K562 (cell line): ENCODE data around the gene TGFB2. TPM values are rescaled to one million over a fixed set of nuclear protein-coding genes. Genes with fewer than 3 reads are reported as not detected.

Experiments used
- ARID2 ChIP-seq: fragments of 450-650 bp; IDR thresholded peaks from 2 replicates; pipeline ENCODE4 v1.6.1; 2017; ENCODE audit warnings: antibody characterized with exemption, mild to moderate bottlenecking
- ELF4 ChIP-seq: fragments of 450-650 bp; formaldehyde crosslinking; IDR thresholded peaks from 2 replicates; pipeline ENCODE4 v1.4.0; 2022; ENCODE audit warnings: missing genetic modification characterization
- FUS ChIP-seq: fragments of 200-400 bp; formaldehyde crosslinking; optimal IDR thresholded peaks from 2 replicates; pipeline ENCODE3; 2017; ENCODE audit warnings: low read depth, low read length
- GABPB2 ChIP-seq: fragments of 250-450 bp; sonication (Bioruptor Pico); conservative IDR thresholded peaks from 2 replicates; pipeline ENCODE4 v1.5.1; 2021; ENCODE audit warnings: mild to moderate bottlenecking
- GATAD2A ChIP-seq: fragments of 450-650 bp; IDR thresholded peaks from 2 replicates; pipeline ENCODE4 v1.6.1; 2017
- HIVEP1 ChIP-seq: fragments of 250-450 bp; sonication (Bioruptor Pico); IDR thresholded peaks from 2 replicates; pipeline ENCODE4 v1.4.0; 2020; ENCODE audit warnings: mild to moderate bottlenecking
- KLF13 ChIP-seq: fragments of 450-650 bp; IDR thresholded peaks from 2 replicates; pipeline ENCODE4 v1.6.1; 2016; ENCODE audit warnings: missing genetic modification characterization, low read depth, mild to moderate bottlenecking, missing compliant biosample characterization, moderate library complexity, borderline replicate concordance
- NFATC3 ChIP-seq: fragments of 450-650 bp; IDR thresholded peaks from 2 replicates; pipeline ENCODE4 v1.6.1; 2017; ENCODE audit warnings: mild to moderate bottlenecking
- PHTF2 ChIP-seq: fragments of 250-450 bp; sonication (Bioruptor Pico); IDR thresholded peaks from 2 replicates; pipeline ENCODE4 v1.5.0; 2021; ENCODE audit warnings: mild to moderate bottlenecking
- SETDB1 ChIP-seq: IDR thresholded peaks from one replicate; pipeline ENCODE4 v1.6.1; 2012; ENCODE audit warnings: low read length, control low read depth, inconsistent platforms
- SMAD2 ChIP-seq: fragments of 150-350 bp; IDR thresholded peaks from 2 replicates; pipeline ENCODE4 v1.6.1; 2014; ENCODE audit warnings: low read depth, mild to moderate bottlenecking, low read length
- SRSF9 ChIP-seq: fragments of 200-400 bp; formaldehyde crosslinking; IDR thresholded peaks from 2 replicates; pipeline ENCODE4 v1.6.1; 2017; ENCODE audit warnings: low read depth, low read length, borderline replicate concordance
- TCF7 ChIP-seq: sonication (generic); IDR thresholded peaks from 2 replicates; pipeline ENCODE4 v1.6.1; 2016; ENCODE audit warnings: antibody characterized with exemption, borderline replicate concordance
- TEAD4 ChIP-seq, 2 experiments: sonication (generic) in 1 of 2; formaldehyde crosslinking in 1 of 2; IDR thresholded peaks; 2 replicates each; pipeline versions ENCODE4 v1.6.1 to v1.8.0; 2012 to 2022; ENCODE audit warnings: borderline replicate concordance in 1 of 2, inconsistent platforms in 1 of 2, low read length in 1 of 2, mild to moderate bottlenecking in 1 of 2, missing genetic modification reagents in 1 of 2
- ZBTB1 ChIP-seq: sonication (generic); formaldehyde crosslinking; IDR thresholded peaks from 2 replicates; pipeline ENCODE4 v1.8.1; 2023; ENCODE audit warnings: missing genetic modification reagents, low read depth, mild to moderate bottlenecking, borderline replicate concordance
- ZNF217 ChIP-seq: sonication (generic); formaldehyde crosslinking; IDR thresholded peaks from 2 replicates; pipeline ENCODE4 v1.8.0; 2022; ENCODE audit warnings: mild to moderate bottlenecking, missing genetic modification reagents
- ZNF224 ChIP-seq: sonication (generic); formaldehyde crosslinking; IDR thresholded peaks from 2 replicates; pipeline ENCODE4 v1.8.0; 2022; ENCODE audit warnings: mild to moderate bottlenecking, missing genetic modification reagents
- ZNF24 ChIP-seq: fragments of 450-650 bp; IDR thresholded peaks from 2 replicates; pipeline ENCODE4 v1.6.1; 2016
- ZNF408 ChIP-seq: fragments of 250-450 bp; sonication (Bioruptor Pico); IDR thresholded peaks from 2 replicates; pipeline ENCODE4 v1.4.0; 2020; ENCODE audit warnings: low read depth, mild to moderate bottlenecking, moderate library complexity
- ZNF644 ChIP-seq: fragments of 200-800 bp; sonication (Bioruptor generic); IDR thresholded peaks from 2 replicates; pipeline ENCODE4 v1.6.1; 2016; ENCODE audit warnings: low read depth, missing genetic modification characterization, missing compliant biosample characterization
- ZNF717 ChIP-seq: fragments of 250-450 bp; sonication (Bioruptor Pico); IDR thresholded peaks from 2 replicates; pipeline ENCODE4 v1.5.0; 2021
- polyA plus RNA-seq, 8 experiments: library from polyadenylated mRNA; depleted of rRNA in 4 of 8; stranded (reverse) in 5 of 8; unstranded in 3 of 8; fragments of >200 nt; fragmentation: Nextera tagmentation in 2 of 8; fragmentation: Illumina TruSeq in 1 of 8; extraction: Ambion mirVana in 2 of 8; extraction: Trizol in 1 of 8; gene quantifications; 2 replicates each; pipeline versions ENCODE4 v1.2.1 to v1.2.3, GENCODE V29; 2011 to 2014; ENCODE audit warnings: inconsistent platforms in 1 of 8, missing spikeins in 1 of 8
- total RNA-seq, 7 experiments: library from RNA; depleted of rRNA in 6 of 7; stranded (reverse); fragments of >200 nt in 6 of 7; fragmentation: Illumina TruSeq in 2 of 7; extraction: Trizol in 2 of 7; gene quantifications; 2 replicates each; pipeline versions ENCODE4 v1.2.1 to v1.2.3, GENCODE V29; 2011 to 2021; ENCODE audit warnings: low replicate concordance in 1 of 7
- TF ChIP-seq, protein P1 (sequence below), 2 experiments: fragments of 450-650 bp in 1 of 2; sonication (generic) in 1 of 2; formaldehyde crosslinking in 1 of 2; IDR thresholded peaks in 1 of 2; conservative IDR thresholded peaks in 1 of 2; 2 replicates each; pipeline versions ENCODE4 v1.6.1 to v1.8.1; 2016 to 2023; ENCODE audit warnings: mild to moderate bottlenecking in 2 of 2, moderate library complexity in 2 of 2, inconsistent platforms in 1 of 2, missing genetic modification reagents in 1 of 2
- TF ChIP-seq, protein P2 (sequence below): fragments of 250-450 bp; sonication (Bioruptor Pico); IDR thresholded peaks from 2 replicates; pipeline ENCODE4 v1.8.0; 2021; ENCODE audit warnings: moderate library complexity, mild to moderate bottlenecking, inconsistent platforms
- TF ChIP-seq, protein P3 (sequence below): fragments of 250-450 bp; sonication (Bioruptor Pico); IDR thresholded peaks from 2 replicates; pipeline ENCODE4 v1.8.0; 2022; ENCODE audit warnings: moderate library complexity, mild to moderate bottlenecking, inconsistent platforms
- TF ChIP-seq, protein P4 (sequence below): fragments of 250-450 bp; sonication (Bioruptor Pico); IDR thresholded peaks from 2 replicates; pipeline ENCODE4 v1.4.0; 2020; ENCODE audit warnings: mild to moderate bottlenecking, moderate library complexity

TGFB2 gene
- total and polyA plus RNA-seq, 9 of the 15 experiments (the other 6 are each of a cell fraction or from before 2014, with no cell fraction given): 0.03 to 0.41 (median 0.11) TPM; not detected in 3

DNA sequence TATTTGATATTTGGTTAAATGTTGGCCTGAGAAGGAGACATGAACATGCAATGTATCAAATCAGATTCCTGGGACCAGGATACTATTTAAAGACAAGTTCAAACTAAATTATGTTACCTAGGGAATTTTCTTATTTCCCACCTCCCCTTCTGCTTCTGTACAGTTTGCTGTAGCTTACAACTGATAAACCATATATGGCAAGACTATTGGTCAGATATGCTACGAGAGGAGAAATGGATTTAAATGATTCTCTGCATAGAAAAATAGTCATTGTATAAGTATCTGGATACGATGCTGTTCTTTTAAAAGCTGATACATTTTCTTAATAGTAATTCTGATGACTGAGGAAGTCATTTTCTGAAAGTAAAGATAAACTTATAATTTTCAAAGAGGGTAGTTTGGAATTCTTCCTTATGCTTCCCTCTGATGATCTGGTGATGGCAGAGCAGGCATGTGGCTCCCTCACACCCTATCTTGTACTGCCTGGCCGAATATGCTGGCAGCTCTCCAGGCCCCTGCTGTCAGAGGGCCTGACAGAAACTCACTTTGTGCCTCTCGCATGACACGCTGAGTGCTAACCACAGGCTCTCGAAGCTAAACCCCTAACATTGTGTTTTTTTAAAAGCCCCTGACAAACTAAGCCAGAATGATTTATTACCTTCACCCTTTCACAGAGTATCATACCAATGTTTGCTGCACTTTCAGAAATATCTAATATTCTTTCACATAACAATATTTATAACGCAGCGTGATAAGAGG lies 40.7 kb upstream of the TGFB2 start (continued):
- TF ChIP-seq HIVEP1: no peak
- no peak for TF ChIP-seq SRSF9
- TF ChIP-seq, protein P1, sequence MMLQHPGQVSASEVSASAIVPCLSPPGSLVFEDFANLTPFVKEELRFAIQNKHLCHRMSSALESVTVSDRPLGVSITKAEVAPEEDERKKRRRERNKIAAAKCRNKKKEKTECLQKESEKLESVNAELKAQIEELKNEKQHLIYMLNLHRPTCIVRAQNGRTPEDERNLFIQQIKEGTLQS (IDR thresholded peaks at IDR 0.05): no peak; the same call in 1 of the 2 replicates
- TF ChIP-seq, protein P1 (CRISPR knock-in tag; conservative IDR thresholded peaks at IDR 0.05): peak; percentile 76; the same call in 1 of the 2 replicates
- TF ChIP-seq FUS: no peak
- TF ChIP-seq ZNF644: 0 out of 2 replicates have a peak, but pooled peaks have one; percentile 73
- no peak for TF ChIP-seq ZNF217
- TF ChIP-seq ZNF24: no peak
- TF ChIP-seq ARID2: no peak
- no peak for TF ChIP-seq ZBTB1 (CRISPR knock-in tag)
- TF ChIP-seq, protein P2, sequence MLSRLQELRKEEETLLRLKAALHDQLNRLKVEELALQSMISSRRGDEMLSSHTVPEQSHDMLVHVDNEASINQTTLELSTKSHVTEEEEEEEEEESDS (CRISPR knock-in tag): no peak
- TF ChIP-seq TEAD4 (IDR thresholded peaks at IDR 0.05; ENCODE audit: low read length): peak; percentile 96
- TF ChIP-seq TEAD4 (CRISPR knock-in tag; IDR thresholded peaks at IDR 0.05; ENCODE audit: borderline replicate concordance): no peak
- no peak for TF ChIP-seq SETDB1
- no peak for TF ChIP-seq ZNF224 (CRISPR knock-in tag)
- TF ChIP-seq ZNF717: no peak
- no peak for TF ChIP-seq TCF7
- TF ChIP-seq GATAD2A: no peak
- no peak for TF ChIP-seq PHTF2
- TF ChIP-seq GABPB2: no peak
- TF ChIP-seq ZNF408 (CRISPR knock-in tag): no peak
- TF ChIP-seq, protein P3, sequence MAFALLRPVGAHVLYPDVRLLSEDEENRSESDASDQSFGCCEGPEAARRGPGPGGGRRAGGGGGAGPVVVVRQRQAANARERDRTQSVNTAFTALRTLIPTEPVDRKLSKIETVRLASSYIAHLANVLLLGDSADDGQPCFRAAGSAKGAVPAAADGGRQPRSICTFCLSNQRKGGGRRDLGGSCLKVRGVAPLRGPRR: peak; percentile 78; the same call in 1 of the 2 replicates
- no peak for TF ChIP-seq SMAD2
- TF ChIP-seq KLF13: no peak
- TF ChIP-seq NFATC3: no peak
- 0 out of 2 replicates have a peak, but pooled peaks have one; percentile 48 for TF ChIP-seq ELF4 (CRISPR knock-in tag)
- TF ChIP-seq, protein P4, sequence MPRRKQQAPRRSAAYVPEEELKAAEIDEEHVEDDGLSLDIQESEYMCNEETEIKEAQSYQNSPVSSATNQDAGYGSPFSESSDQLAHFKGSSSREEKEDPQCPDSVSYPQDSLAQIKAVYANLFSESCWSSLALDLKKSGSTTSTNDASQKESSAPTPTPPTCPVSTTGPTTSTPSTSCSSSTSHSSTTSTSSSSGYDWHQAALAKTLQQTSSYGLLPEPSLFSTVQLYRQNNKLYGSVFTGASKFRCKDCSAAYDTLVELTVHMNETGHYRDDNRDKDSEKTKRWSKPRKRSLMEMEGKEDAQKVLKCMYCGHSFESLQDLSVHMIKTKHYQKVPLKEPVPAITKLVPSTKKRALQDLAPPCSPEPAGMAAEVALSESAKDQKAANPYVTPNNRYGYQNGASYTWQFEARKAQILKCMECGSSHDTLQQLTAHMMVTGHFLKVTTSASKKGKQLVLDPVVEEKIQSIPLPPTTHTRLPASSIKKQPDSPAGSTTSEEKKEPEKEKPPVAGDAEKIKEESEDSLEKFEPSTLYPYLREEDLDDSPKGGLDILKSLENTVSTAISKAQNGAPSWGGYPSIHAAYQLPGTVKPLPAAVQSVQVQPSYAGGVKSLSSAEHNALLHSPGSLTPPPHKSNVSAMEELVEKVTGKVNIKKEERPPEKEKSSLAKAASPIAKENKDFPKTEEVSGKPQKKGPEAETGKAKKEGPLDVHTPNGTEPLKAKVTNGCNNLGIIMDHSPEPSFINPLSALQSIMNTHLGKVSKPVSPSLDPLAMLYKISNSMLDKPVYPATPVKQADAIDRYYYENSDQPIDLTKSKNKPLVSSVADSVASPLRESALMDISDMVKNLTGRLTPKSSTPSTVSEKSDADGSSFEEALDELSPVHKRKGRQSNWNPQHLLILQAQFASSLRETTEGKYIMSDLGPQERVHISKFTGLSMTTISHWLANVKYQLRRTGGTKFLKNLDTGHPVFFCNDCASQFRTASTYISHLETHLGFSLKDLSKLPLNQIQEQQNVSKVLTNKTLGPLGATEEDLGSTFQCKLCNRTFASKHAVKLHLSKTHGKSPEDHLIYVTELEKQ (CRISPR knock-in tag): no peak
